Measurements from ENCODE around the gene DYRK4. TPM values are rescaled to one million over a fixed set of nuclear protein-coding genes. Genes with fewer than 3 reads are reported as not detected.

The DYRK4 gene
- total and polyA plus RNA-seq, 12 donors = 24.2 to 123 (median 45.9) TPM

- Histone ChIP-seq H3K4me3 (no peak overlapping the region), H3K9me3 (replicated peaks in 1 of 3) (no peaks in the 10 kb centered on the region), H3K27me3 (no peaks in the 10 kb centered on the region), H3K4me1 (replicated peaks in 1 of 2) (no peaks in the 10 kb centered on the region), H3K27ac (no peak overlapping the region), H3K36me3 (replicated peaks in 1 of 2) (no peaks in the 10 kb centered on the region)
- WGBS, 4 donors = 47 to 61% (median 53%) methylated on average over 8 to 9 of the region's 9 CpGs
- intact Hi-C loops (cut with DNase I) = no loop called here
- DNase-seq = no peak
- TF ChIP-seq POLR2A (IDR thresholded peaks at IDR 0.05) = no peak
- no peak for TF ChIP-seq CTCF (IDR thresholded peaks at IDR 0.05)
These were observed 25.1 kb downstream of the DYRK4 start for GRCh38 chr12:4587108-4587507.

- DNase-seq = no peak
- Histone ChIP-seq H3K27me3 (no peaks in the 10 kb centered on the region), H3K36me3 (replicated peaks in 1 of 2) (no peaks in the 10 kb centered on the region), H3K4me1 (replicated peaks in 1 of 2) (no peaks in the 10 kb centered on the region), H3K9me3 (replicated peaks in 1 of 3) (no peaks in the 10 kb centered on the region), H3K27ac (no peak overlapping the region), H3K4me3 (no peak overlapping the region)
- WGBS, 4 donors = 87 to 99% (median 97%) methylated on average over 3 of the region's 3 CpGs
- intact Hi-C loops (cut with DNase I) = no loop called here
- TF ChIP-seq CTCF (IDR thresholded peaks at IDR 0.05) = no peak
- TF ChIP-seq POLR2A (IDR thresholded peaks at IDR 0.05) = no peak
These were observed 26.9 kb downstream of the DYRK4 start for GRCh38 chr12:4588916-4589315.

- Histone ChIP-seq H3K9me3 (replicated peaks in 1 of 3) (no peaks in the 10 kb centered on the region), H3K27me3 (no peaks in the 10 kb centered on the region), H3K36me3 (replicated peaks in 1 of 2) (no peaks in the 10 kb centered on the region), H3K4me1 (replicated peaks in 1 of 2) (no peaks in the 10 kb centered on the region), H3K4me3 (no peak overlapping the region), H3K27ac (no peak overlapping the region)
- DNase-seq = no peak
- 37 to 76% (median 59%) methylated on average over 2 of the region's 2 CpGs for WGBS, 4 donors
- intact Hi-C loops (cut with DNase I) = no loop called here
- no peak for TF ChIP-seq POLR2A (IDR thresholded peaks at IDR 0.05)
These were observed 27.9 kb downstream of the DYRK4 start for GRCh38 chr12:4589941-4590340.

GRCh38 chr12:4591180-4591687 lies 29.2 kb downstream of the DYRK4 start:
- TF ChIP-seq CTCF (IDR thresholded peaks at IDR 0.05) = no peak
- no peak for TF ChIP-seq POLR2A (IDR thresholded peaks at IDR 0.05)
- H3K4me1 ChIP-seq (replicated peaks in 1 of 2) = no peaks in the 10 kb centered on the region
- no peak for DNase-seq
- 83 to 89% (median 86%) methylated on average over 7 of the region's 7 CpGs for WGBS, 4 donors
- H3K27ac ChIP-seq = no peak overlapping the region
- no peak overlapping the region for H3K4me3 ChIP-seq
- intact Hi-C loops (cut with DNase I) = no loop called here
- H3K9me3 ChIP-seq (replicated peaks in 1 of 3) = no peaks in the 10 kb centered on the region
- no peaks in the 10 kb centered on the region for H3K36me3 ChIP-seq (replicated peaks in 1 of 2)
- no peaks in the 10 kb centered on the region for H3K27me3 ChIP-seq

GRCh38 chr12:4595881-4596280 lies 33.9 kb downstream of the DYRK4 start:
- 89 to 96% (median 92%) methylated on average over 6 of the region's 6 CpGs for WGBS, 4 donors
- intact Hi-C loops (cut with DNase I) = no loop called here
- no peaks in the 10 kb centered on the region for H3K36me3 ChIP-seq (replicated peaks in 1 of 2)

More at GRCh38 chr12:4595881-4596280, 33.9 kb downstream of the DYRK4 start:
- no peaks in the 10 kb centered on the region for H3K4me1 ChIP-seq (replicated peaks in 1 of 2)
- H3K27me3 ChIP-seq = no peaks in the 10 kb centered on the region
- no peak overlapping the region for H3K27ac ChIP-seq
- H3K9me3 ChIP-seq (replicated peaks in 1 of 3) = no peaks in the 10 kb centered on the region
- H3K4me3 ChIP-seq = no peak overlapping the region
- DNase-seq = no peak
- TF ChIP-seq POLR2A (IDR thresholded peaks at IDR 0.05) (no peak), CTCF (IDR thresholded peaks at IDR 0.05) (no peak)
